Neural cell (in vitro differentiated cells): Measurements from ENCODE around the gene TRAF2.

ENCODE experiments used
- EP300 ChIP-seq: fragments of 450-650 bp; conservative IDR thresholded peaks from 2 replicates; pipeline ENCODE4 v1.6.1; 2014; ENCODE audit warnings: antibody characterized with exemption, mild to moderate bottlenecking, moderate library complexity; ENCODE audit not compliant: poor library complexity, severe bottlenecking
- EZH2 ChIP-seq: fragments of 200-600, 300-800 bp; shearing (Covaris generic), sonication (generic); IDR thresholded peaks from 2 replicates; pipeline ENCODE4 v1.6.1; 2014; ENCODE audit warnings: antibody characterized with exemption, low read length, borderline replicate concordance, mild to moderate bottlenecking; ENCODE audit not compliant: insufficient read depth, poor library complexity, severe bottlenecking
- POLR2AphosphoS5 ChIP-seq: IDR thresholded peaks from 2 replicates; pipeline ENCODE4 v1.6.1; 2012
- RAD21 ChIP-seq: fragments of 450-650 bp; conservative IDR thresholded peaks from 2 replicates; pipeline ENCODE4 v1.6.1; 2014; ENCODE audit warnings: antibody characterized with exemption, mild to moderate bottlenecking, moderate library complexity
- SMC3 ChIP-seq: fragments of 450-650 bp; conservative IDR thresholded peaks from 2 replicates; pipeline ENCODE4 v1.6.1; 2014; ENCODE audit warnings: antibody characterized with exemption, mild to moderate bottlenecking, moderate library complexity; ENCODE audit not compliant: poor library complexity
- TAF1 ChIP-seq: IDR thresholded peaks from 2 replicates; pipeline ENCODE4 v1.6.1; 2012; ENCODE audit warnings: low read depth
- TF ChIP-seq, protein P1 (sequence below): fragments of 450-650 bp; IDR thresholded peaks from 2 replicates; pipeline ENCODE4 v1.5.1; 2014; ENCODE audit warnings: antibody characterized with exemption, mild to moderate bottlenecking, moderate library complexity; ENCODE audit not compliant: poor library complexity, severe bottlenecking
- TF ChIP-seq, protein P2 (sequence below): IDR thresholded peaks from 2 replicates; pipeline ENCODE4 v1.6.1; 2012; ENCODE audit warnings: borderline replicate concordance

DNA sequence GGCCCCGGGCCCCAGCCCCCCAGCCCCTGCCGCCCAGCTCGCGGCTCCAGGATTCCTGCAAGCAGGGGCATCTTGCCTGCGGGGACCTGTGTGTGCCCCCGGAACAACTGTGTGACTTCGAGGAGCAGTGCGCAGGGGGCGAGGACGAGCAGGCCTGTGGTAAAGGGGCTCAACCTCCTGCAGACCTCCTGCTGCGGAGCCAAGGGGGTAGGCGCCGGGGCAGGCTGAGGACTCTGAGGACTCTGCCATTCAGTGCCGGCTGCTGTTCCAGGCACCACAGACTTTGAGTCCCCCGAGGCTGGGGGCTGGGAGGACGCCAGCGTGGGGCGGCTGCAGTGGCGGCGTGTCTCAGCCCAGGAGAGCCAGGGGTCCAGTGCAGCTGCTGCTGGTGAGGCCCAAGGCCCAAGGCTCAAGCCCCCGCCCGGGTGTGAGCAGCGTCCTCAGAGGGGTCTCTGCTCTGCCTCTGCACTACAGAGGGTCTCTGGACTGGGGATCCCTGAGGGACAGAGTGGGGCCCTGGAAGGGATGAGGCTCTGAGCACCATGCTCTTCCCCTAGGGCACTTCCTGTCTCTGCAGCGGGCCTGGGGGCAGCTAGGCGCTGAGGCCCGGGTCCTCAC lies 30.7 kb upstream of the TRAF2 start:
- TF ChIP-seq, protein P1, sequence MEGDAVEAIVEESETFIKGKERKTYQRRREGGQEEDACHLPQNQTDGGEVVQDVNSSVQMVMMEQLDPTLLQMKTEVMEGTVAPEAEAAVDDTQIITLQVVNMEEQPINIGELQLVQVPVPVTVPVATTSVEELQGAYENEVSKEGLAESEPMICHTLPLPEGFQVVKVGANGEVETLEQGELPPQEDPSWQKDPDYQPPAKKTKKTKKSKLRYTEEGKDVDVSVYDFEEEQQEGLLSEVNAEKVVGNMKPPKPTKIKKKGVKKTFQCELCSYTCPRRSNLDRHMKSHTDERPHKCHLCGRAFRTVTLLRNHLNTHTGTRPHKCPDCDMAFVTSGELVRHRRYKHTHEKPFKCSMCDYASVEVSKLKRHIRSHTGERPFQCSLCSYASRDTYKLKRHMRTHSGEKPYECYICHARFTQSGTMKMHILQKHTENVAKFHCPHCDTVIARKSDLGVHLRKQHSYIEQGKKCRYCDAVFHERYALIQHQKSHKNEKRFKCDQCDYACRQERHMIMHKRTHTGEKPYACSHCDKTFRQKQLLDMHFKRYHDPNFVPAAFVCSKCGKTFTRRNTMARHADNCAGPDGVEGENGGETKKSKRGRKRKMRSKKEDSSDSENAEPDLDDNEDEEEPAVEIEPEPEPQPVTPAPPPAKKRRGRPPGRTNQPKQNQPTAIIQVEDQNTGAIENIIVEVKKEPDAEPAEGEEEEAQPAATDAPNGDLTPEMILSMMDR, result no peak
- TF ChIP-seq, protein P2, sequence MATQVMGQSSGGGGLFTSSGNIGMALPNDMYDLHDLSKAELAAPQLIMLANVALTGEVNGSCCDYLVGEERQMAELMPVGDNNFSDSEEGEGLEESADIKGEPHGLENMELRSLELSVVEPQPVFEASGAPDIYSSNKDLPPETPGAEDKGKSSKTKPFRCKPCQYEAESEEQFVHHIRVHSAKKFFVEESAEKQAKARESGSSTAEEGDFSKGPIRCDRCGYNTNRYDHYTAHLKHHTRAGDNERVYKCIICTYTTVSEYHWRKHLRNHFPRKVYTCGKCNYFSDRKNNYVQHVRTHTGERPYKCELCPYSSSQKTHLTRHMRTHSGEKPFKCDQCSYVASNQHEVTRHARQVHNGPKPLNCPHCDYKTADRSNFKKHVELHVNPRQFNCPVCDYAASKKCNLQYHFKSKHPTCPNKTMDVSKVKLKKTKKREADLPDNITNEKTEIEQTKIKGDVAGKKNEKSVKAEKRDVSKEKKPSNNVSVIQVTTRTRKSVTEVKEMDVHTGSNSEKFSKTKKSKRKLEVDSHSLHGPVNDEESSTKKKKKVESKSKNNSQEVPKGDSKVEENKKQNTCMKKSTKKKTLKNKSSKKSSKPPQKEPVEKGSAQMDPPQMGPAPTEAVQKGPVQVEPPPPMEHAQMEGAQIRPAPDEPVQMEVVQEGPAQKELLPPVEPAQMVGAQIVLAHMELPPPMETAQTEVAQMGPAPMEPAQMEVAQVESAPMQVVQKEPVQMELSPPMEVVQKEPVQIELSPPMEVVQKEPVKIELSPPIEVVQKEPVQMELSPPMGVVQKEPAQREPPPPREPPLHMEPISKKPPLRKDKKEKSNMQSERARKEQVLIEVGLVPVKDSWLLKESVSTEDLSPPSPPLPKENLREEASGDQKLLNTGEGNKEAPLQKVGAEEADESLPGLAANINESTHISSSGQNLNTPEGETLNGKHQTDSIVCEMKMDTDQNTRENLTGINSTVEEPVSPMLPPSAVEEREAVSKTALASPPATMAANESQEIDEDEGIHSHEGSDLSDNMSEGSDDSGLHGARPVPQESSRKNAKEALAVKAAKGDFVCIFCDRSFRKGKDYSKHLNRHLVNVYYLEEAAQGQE, result no peak
- TF ChIP-seq TAF1 (no peak), EZH2 (no peak), EP300 (no peak), RAD21 (no peak), POLR2AphosphoS5 (no peak), SMC3 (no peak)
